Left lung (tissue), 10 donors: ENCODE data around the gene JPH2. TPM values are rescaled to one million over a fixed set of nuclear protein-coding genes. Genes with fewer than 3 reads are reported as not detected.
A peak's percentile ranks its signal among the peaks of the same experiment; 100 is the strongest.

Experiments used
- ATAC-seq: fragments of 200-7000 bp; cut with Tn5 transposase; one replicate; pipeline ENCODE4 v1.9.1; 2020; ENCODE audit warnings: moderate library complexity
- DNase-seq, 4 donors: peaks; one replicate each; pipeline ENCODE4 v3.0.0-alpha.2; 2013 to 2020
- H3K27ac ChIP-seq, 2 donors: fragments of 200-600 bp; sonication (generic) in 1 of 2; one replicate each; pipeline versions ENCODE4 v1.5.0 to v1.8.0; 2020 to 2021
- H3K27me3 ChIP-seq, 2 donors: fragments of 200-600 bp; sonication (generic) in 1 of 2; one replicate each; pipeline versions ENCODE4 v1.5.0 to v1.8.0; 2020 to 2021
- H3K36me3 ChIP-seq, 2 donors: fragments of 200-600 bp; sonication (generic) in 1 of 2; one replicate each; pipeline versions ENCODE4 v1.5.0 to v1.8.0; 2020 to 2021
- H3K4me1 ChIP-seq, 2 donors: fragments of 200-600 bp; one replicate each; pipeline ENCODE4 v1.8.0; 2021
- H3K4me3 ChIP-seq, 2 donors: fragments of 200-600 bp; sonication (generic) in 1 of 2; one replicate each; pipeline versions ENCODE4 v1.5.0 to v1.8.0; 2020 to 2021; ENCODE audit warnings: mild to moderate bottlenecking in 1 of 2
- H3K9me3 ChIP-seq, 2 donors: fragments of 200-600 bp; sonication (generic) in 1 of 2; one replicate each; pipeline versions ENCODE4 v1.5.0 to v1.8.0; 2020 to 2021
- intact Hi-C, 2 donors: fragments of 100-400 bp; cut with DNase I; formaldehyde crosslinking; loops; one replicate each; pipeline versions ENCODE4 v1.11.2 to v1.14.2; 2022
- polyA plus RNA-seq, 6 donors: library from polyadenylated mRNA; unstranded; fragments of 120-200 nt; gene quantifications; one replicate each; pipeline ENCODE4 v1.2.1, GENCODE V29; 2013; ENCODE audit not compliant: insufficient read length in 6 of 6
- total RNA-seq, 2 donors: library from RNA; stranded (reverse); fragmentation: NEBNext Ultra II Directional; extraction: Animal tissue kit (Norgen Biotek cat#: 25700); gene quantifications; one replicate each; pipeline ENCODE4 v1.2.1, GENCODE V29; 2021
- TF ChIP-seq, protein P1 (sequence below), 2 donors: fragments of 200-600 bp; sonication (generic) in 1 of 2; IDR thresholded peaks; one replicate each; pipeline versions ENCODE4 v1.5.0 to v1.8.0; 2021; ENCODE audit warnings: antibody characterized with exemption in 2 of 2
- donor health status: DM: no; HTN: yes; CAD: no.
- donor health status: DM: no; HTN: no; CAD: no.

JPH2 gene
- total and polyA plus RNA-seq, 8 donors = 0.83 to 7.4 (median 1.4) TPM

DNA sequence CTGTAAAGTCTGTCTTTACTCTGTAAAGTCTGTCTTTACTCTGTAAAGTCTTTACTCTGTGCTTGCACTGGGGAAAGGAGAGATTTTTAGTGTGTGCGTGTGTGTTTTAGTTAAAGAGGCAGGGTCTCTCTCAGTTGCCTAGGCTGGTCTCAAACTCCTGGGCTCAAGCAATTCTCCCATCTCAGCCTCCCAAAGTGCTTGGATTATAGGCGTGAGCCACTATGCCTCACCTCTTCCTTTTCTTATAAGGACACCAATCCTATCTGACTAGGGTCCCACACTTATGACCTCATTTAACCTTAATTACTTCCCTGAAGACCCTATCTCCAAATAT, 93.8 kb downstream of the JPH2 start:
- intact Hi-C loops = no loop called here
- Histone ChIP-seq H3K27ac (no peak overlapping the region), H3K4me1 (peaks cover 0 to 3% of the 10 kb centered on the region in 2 donors), H3K9me3 (no peaks in the 10 kb centered on the region), H3K4me3 (no peak overlapping the region), H3K36me3 (no peaks in the 10 kb centered on the region), H3K27me3 (peaks cover 0 to 9% of the 10 kb centered on the region in 2 donors)
- DNase-seq (no peak), ATAC-seq (no peak)
- TF ChIP-seq, protein P1, sequence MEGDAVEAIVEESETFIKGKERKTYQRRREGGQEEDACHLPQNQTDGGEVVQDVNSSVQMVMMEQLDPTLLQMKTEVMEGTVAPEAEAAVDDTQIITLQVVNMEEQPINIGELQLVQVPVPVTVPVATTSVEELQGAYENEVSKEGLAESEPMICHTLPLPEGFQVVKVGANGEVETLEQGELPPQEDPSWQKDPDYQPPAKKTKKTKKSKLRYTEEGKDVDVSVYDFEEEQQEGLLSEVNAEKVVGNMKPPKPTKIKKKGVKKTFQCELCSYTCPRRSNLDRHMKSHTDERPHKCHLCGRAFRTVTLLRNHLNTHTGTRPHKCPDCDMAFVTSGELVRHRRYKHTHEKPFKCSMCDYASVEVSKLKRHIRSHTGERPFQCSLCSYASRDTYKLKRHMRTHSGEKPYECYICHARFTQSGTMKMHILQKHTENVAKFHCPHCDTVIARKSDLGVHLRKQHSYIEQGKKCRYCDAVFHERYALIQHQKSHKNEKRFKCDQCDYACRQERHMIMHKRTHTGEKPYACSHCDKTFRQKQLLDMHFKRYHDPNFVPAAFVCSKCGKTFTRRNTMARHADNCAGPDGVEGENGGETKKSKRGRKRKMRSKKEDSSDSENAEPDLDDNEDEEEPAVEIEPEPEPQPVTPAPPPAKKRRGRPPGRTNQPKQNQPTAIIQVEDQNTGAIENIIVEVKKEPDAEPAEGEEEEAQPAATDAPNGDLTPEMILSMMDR (IDR thresholded peaks at IDR 0.05) = no peak

DNA sequence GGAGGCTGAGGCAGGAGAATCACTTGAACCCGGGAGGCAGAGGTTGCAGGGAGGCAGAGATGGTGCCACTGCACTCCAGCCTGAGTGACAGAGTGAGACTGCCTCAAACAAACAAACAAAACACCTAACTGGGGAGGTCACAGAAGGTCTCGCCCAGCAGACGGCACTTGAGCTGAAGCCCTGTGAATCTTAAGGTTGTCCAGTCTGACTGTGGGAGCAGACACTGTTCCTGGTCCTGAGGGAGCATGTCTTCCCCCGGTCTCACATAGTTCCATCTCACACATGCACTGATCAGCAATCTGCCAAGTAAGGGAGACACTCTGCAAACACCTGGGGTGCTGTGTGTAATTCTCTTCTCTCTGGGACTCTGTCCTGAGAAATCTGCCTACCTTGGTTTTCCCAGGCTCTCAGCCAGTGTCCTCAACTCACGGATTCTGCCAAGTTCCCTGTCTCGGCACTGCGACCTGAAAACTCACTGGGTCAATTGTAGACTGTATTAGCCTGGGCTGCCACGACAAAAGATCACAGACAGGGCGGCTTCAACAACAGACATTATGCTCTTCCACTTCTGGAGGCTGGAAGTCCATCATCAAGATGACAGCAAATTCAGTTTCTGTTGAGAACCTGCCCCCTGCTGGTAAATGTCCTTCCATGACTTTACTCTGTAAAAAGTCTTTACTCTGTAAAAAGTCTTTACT, 94.3 kb downstream of the JPH2 start:
- H3K27ac ChIP-seq = no peak overlapping the region
- intact Hi-C loops = no loop called here
- TF ChIP-seq, protein P1 (IDR thresholded peaks at IDR 0.05) = peak; percentile 41 to 48
- DNase-seq (no peak), ATAC-seq (no peak)
- no peaks in the 10 kb centered on the region for H3K9me3 ChIP-seq
- H3K36me3 ChIP-seq = no peaks in the 10 kb centered on the region
- no peak overlapping the region for H3K4me3 ChIP-seq
- H3K27me3 ChIP-seq = peaks cover 0 to 9% of the 10 kb centered on the region in 2 donors
- H3K4me1 ChIP-seq = peaks cover 0 to 3% of the 10 kb centered on the region in 2 donors

DNA sequence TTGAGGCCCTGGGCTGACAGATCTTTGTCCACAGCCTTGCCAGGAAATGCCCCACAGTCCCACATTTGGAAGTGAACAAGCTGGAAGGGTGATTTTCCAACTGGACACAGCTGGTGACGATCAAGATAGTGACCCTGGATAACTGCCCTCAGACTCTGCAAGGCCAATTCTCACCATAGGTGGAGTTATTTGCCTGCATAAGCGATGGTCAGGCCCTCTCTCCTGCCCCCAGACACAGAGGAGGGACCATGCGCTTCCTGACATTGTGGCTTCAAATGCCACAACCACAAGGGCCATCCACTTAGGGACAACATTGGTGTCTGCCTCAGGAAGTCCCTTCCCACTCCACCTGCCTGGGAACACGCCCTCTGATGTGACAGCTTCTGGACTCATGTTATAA, 96.0 kb downstream of the JPH2 start:
- TF ChIP-seq, protein P1 (IDR thresholded peaks at IDR 0.05) = no peak
- peaks cover 0 to 3% of the 10 kb centered on the region in 2 donors for H3K4me1 ChIP-seq
- intact Hi-C loops = no loop called here
- H3K36me3 ChIP-seq = no peaks in the 10 kb centered on the region
- H3K27ac ChIP-seq = no peak overlapping the region
- DNase-seq = no peak
- no peak overlapping the region for H3K4me3 ChIP-seq
- no peaks in the 10 kb centered on the region for H3K9me3 ChIP-seq
- no peak for ATAC-seq
- H3K27me3 ChIP-seq = peaks cover 0 to 9% of the 10 kb centered on the region in 2 donors

DNA sequence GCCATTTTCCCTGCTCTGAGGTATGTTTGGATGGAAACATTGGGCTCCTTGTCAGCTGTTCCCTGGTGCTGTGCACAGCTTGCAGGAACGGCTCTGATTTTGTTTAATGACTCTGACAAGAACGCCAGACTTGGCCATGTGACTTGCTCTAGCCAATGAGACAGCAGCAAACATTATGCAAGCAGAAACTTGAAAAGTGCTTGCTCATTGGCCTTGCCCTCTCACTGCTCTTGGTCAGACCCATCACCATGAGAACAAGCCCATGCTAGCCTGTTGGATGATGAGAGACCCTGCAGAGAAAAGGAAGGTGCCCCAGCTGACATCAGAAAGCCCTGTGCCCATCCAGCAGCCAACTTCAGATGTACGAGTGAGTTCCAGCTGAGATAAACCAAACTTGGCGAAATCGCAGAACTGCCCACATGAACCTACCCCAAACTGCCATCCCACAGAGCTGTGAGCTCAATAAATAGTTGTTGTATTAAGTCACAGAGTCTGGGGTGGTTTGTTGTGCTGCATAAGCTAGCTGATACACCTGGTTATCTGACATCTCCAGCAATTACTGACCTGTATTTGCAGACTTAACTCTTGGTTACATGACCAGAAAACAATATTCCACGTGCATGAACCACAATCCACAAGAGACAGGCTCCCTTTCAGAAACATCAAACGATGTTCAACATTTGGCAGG, 96.9 kb downstream of the JPH2 start:
- intact Hi-C loops = loop anchor here in 1 of 2 donors (10.0 kb wide), 1 partner anchor 345 kb away; no protein-coding TSS in a partner anchor
- no peaks in the 10 kb centered on the region for H3K36me3 ChIP-seq
- TF ChIP-seq, protein P1 (IDR thresholded peaks at IDR 0.05) = no peak
- peaks cover 0 to 9% of the 10 kb centered on the region in 2 donors for H3K27me3 ChIP-seq
- ATAC-seq (peak; percentile 71), DNase-seq (no peak)
- no peaks in the 10 kb centered on the region for H3K9me3 ChIP-seq
- peaks cover 0 to 3% of the 10 kb centered on the region in 2 donors for H3K4me1 ChIP-seq
- H3K4me3 ChIP-seq = no peak overlapping the region
- no peak overlapping the region for H3K27ac ChIP-seq

DNA sequence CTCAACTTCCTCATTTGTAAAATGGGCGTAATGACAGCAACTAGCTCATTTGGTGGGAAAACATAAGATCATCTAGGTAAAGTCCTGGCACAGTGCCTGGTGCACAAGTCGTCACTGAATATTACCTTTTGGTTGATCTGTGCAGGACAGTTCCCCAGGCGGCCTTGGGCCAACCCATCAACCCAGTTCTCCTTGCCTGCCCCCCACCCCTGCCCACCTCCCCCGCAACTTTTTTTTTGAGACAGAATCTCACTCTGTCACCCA, 99.2 kb downstream of the JPH2 start:
- Histone ChIP-seq H3K36me3 (no peaks in the 10 kb centered on the region), H3K9me3 (no peaks in the 10 kb centered on the region), H3K27me3 (no peaks in the 10 kb centered on the region), H3K27ac (no peak overlapping the region), H3K4me3 (no peak overlapping the region), H3K4me1 (peaks cover 0 to 3% of the 10 kb centered on the region in 2 donors)
- TF ChIP-seq, protein P1 (IDR thresholded peaks at IDR 0.05) = no peak
- ATAC-seq (no peak), DNase-seq (no peak)
- intact Hi-C loops = loop anchor here in 1 of 2 donors (10.0 kb wide), 1 partner anchor 343 kb away; no protein-coding TSS in a partner anchor
